Large intestine (tissue), 3 donors: Measurements from ENCODE around the gene CAPN7. TPM values are rescaled to one million over a fixed set of nuclear protein-coding genes. Genes with fewer than 3 reads are reported as not detected.

ENCODE experiments used
- DNase-seq, 2 donors: peaks; one replicate each; pipeline versions ENCODE4 v3.0.0 to v3.0.0-alpha.2; 2013
- H3K27ac ChIP-seq: one replicate; pipeline ENCODE4 v1.5.1; 2013; ENCODE audit warnings: low read length
- H3K27me3 ChIP-seq: 2 replicates; pipeline ENCODE4 v1.6.1; 2013; ENCODE audit warnings: low read length; ENCODE audit not compliant: control insufficient read depth, insufficient read depth
- H3K36me3 ChIP-seq: 2 replicates; pipeline ENCODE4 v1.6.1; 2013; ENCODE audit warnings: low read length; ENCODE audit not compliant: control insufficient read depth, insufficient read depth
- H3K4me1 ChIP-seq: one replicate; pipeline ENCODE4 v1.6.1; 2013; ENCODE audit warnings: low read length; ENCODE audit not compliant: control insufficient read depth, insufficient read depth
- H3K4me3 ChIP-seq: one replicate; pipeline ENCODE4 v1.5.1; 2013; ENCODE audit warnings: low read length
- H3K9me3 ChIP-seq: one replicate; pipeline ENCODE4 v1.6.1; 2013; ENCODE audit warnings: mild to moderate bottlenecking, low read depth, low read length, moderate library complexity; ENCODE audit not compliant: control insufficient read depth
- WGBS: methylation state at CpG from one replicate; pipeline ENCODE4 v1.1.5; 2013; ENCODE audit warnings: low lambda C conversion rate; ENCODE audit not compliant: insufficient coverage; 5-methylcytosine and 5-hydroxymethylcytosine counted together
- polyA plus RNA-seq: library from polyadenylated mRNA; unstranded; fragments of 120-200 nt; gene quantifications from one replicate; pipeline ENCODE4 v1.2.1, GENCODE V29; 2013

CAPN7 gene
- polyA plus RNA-seq, 1 donor: 46.7 TPM

DNA sequence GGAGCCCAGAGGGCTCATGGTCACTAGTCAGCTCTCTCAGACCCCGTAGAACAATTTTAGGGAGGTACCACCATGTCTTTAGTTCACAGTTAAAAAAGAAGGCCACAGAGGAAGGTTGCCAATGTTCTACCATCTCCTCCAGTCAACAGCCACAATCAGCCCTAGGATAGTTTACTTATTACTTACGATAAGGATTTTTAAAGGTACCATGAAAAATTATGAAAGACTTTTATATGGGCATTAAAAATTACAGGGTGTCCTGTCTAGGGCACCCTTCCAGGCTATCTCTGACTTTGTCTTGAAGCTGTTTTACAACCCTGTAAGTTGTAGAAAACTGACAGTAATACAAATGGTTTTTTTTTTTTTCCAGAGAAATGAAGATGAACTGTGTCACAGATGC lies 57.9 kb downstream of the CAPN7 start:
- Histone ChIP-seq H3K4me3 (no peak overlapping the region), H3K36me3 (peaks cover 14% of the 10 kb centered on the region), H3K27ac (no peak overlapping the region), H3K4me1 (no peaks in the 10 kb centered on the region), H3K27me3 (no peaks in the 10 kb centered on the region), H3K9me3 (no peaks in the 10 kb centered on the region)
- DNase-seq: no peak
- WGBS: no CpG with 5 or more reads among the region's 2 CpGs

DNA sequence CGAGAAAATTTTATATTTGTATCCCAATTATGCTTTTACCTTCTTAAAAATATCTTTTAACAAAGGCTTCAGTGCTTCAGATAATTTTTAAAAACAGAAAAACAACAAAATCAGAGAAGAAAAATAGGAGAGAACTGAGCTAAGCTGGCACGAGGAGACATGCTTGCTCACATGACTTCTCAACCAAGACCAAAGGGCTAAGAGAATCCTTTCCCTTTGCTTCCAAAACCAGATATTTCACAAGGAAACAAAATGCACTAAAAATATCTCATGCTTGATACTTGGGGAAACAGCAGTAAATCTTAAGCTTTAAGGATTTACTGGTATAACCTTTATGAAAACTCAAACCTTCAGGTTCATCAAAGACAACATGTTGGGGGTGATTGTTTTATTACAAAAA lies 58.4 kb downstream of the CAPN7 start:
- Histone ChIP-seq H3K4me3 (no peak overlapping the region), H3K9me3 (no peaks in the 10 kb centered on the region), H3K27ac (no peak overlapping the region), H3K4me1 (no peaks in the 10 kb centered on the region), H3K27me3 (no peaks in the 10 kb centered on the region), H3K36me3 (peaks cover 9% of the 10 kb centered on the region)
- 100% methylated on average over 1 of the region's 2 CpGs for WGBS
- DNase-seq: no peak

DNA sequence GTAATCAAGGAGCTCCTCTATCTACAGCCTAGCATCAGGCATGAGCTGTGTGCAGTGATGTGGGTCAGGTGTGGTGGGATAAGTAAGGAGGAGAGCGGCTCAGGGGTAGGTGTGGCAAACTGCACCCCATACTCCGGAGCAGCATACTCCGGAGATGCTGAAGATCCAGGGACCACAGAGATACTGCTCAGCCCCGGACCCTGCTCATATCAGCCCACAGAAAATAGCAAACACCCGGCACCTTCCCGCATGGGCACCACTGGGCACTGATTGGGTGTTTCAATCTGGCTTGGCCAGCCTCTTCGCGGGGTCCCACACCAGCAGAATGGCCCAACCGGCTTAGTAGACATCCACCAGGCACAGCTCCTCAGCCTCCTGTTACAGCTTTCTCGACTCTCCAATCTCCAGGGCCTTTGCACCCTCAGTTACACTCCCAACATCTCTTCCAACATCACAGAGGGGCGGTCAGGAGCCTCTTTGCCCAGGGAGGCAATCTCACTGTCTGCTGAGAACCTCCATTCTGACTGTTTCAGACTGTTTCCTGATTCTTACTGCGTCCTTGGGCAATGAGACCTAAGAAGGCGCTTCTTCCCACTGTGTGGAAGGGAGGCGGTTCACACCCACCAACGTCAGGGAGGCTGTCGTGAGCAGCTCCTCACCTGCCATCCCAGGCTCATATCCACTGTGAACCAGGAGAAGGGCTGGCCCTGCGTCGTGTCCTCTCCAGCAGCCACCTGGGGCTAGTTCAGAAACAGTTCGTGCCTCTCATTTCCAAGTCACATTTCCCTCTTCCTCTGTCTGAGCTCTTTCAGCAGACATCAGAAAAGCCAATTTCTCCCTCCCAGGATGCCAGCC lies 59.8 kb downstream of the CAPN7 start:
- Histone ChIP-seq H3K4me1 (no peaks in the 10 kb centered on the region), H3K27ac (no peak overlapping the region)
- WGBS: no CpG with 5 or more reads among the region's 19 CpGs

DNA sequence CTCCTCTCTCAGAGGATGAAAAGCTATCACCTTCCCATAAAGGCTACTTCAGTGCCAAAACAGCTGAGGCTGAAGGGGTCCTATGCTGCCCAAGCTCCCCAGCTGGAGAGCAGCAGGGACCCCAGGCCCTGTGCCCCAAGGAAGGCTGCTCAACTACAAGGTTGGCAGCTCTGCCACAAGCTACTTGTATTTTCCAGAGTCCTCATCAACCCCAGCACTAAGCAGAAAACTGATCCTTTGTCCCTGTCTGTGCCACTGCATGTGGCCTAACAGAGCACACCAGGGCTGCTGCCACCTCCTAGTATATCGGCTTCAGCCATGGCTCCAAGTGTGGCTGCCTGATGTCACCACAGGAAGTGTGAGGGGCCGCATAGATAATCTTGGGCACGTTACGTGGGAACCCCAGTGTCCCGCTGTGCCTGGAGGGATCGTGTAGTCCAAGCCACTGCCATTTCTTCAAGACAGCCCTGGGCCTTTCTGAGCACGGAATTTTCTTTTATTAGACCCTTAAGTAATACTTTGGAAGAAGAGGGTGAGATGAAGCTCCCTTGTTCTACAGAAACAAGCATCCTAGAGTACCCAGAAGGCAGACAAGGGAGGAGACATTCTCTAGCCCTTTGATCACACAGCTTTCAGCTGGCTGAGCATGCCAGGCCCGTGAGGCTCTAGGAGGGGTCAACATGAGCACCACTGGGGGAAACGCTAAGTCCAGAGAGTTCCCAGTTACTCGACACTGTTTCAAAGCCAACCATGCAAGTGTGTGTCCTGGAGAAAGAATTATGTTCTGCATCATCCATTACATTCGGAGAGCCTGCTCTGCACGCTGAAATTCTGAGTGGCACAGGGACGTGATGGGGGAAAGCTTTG lies 60.7 kb downstream of the CAPN7 start:
- H3K4me1 ChIP-seq: no peaks in the 10 kb centered on the region
- no peaks in the 10 kb centered on the region for H3K36me3 ChIP-seq
- no peak overlapping the region for H3K27ac ChIP-seq
- H3K4me3 ChIP-seq: no peak overlapping the region
- DNase-seq: no peak
- no peaks in the 10 kb centered on the region for H3K27me3 ChIP-seq
- H3K9me3 ChIP-seq: no peaks in the 10 kb centered on the region
- WGBS: 86% methylated on average over 1 of the region's 13 CpGs

More for the DNA sequence above, 59.8 kb downstream of the CAPN7 start:
- no peaks in the 10 kb centered on the region for H3K9me3 ChIP-seq
- H3K27me3 ChIP-seq: no peaks in the 10 kb centered on the region
- no peaks in the 10 kb centered on the region for H3K36me3 ChIP-seq
- no peak overlapping the region for H3K4me3 ChIP-seq
- no peak for DNase-seq

DNA sequence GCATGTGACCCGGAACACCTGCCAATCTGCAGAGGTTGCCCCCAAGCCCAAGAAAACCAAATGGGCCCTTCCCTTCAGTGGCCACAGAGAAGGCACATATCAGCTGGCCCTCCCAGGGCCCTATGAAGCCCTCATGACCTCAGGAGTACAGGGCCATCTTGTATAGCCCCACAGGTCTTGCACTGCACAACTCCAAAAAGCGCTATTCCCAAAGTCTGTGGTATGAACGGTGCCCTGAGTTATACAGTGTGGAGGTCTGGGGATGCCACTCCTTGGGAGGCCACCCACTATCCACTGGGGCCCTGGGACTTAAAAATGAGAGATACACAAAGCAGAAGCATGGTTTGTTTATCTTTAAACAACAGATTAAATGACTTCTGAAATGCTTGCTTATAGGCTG lies 61.5 kb downstream of the CAPN7 start:
- Histone ChIP-seq H3K9me3 (no peaks in the 10 kb centered on the region), H3K27ac (no peak overlapping the region), H3K4me3 (no peak overlapping the region), H3K36me3 (no peaks in the 10 kb centered on the region), H3K4me1 (no peaks in the 10 kb centered on the region), H3K27me3 (no peaks in the 10 kb centered on the region)
- no CpG with 5 or more reads among the region's 3 CpGs for WGBS
- no peak for DNase-seq

DNA sequence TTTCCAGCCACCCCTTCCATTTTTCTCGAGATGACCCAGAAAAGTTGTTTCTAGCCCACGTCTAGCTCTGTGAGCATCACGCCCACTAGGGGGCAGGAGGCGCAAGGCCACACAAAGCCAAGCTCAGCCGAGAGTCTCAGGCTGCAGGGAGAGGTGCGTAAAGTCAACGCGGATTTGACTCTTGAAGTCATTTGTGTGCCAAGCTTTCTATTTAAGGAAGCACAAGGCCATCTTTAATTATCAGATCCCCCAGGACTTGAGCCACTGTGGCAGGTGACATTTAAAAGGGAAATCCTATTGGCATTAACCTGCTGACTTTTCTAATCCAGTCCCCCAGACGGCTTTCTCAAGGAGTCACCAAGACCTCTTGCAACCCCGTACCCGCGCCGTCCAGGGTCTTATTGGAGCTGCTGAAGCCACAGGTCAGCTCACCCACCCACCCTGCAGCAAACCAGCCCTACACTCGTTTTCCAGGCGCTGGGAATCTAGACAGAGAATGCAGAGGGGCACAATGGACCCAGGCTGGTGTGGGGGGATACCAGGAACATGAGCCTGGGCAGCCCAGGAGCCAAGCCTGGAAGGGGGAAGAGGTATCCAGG lies 62.1 kb downstream of the CAPN7 start:
- peak; percentile 61 to 78 for DNase-seq
- no peaks in the 10 kb centered on the region for H3K36me3 ChIP-seq
- WGBS: no CpG with 5 or more reads among the region's 15 CpGs
- no peaks in the 10 kb centered on the region for H3K9me3 ChIP-seq
- H3K4me3 ChIP-seq: no peak overlapping the region
- H3K27me3 ChIP-seq: no peaks in the 10 kb centered on the region
- no peaks in the 10 kb centered on the region for H3K4me1 ChIP-seq
- no peak overlapping the region for H3K27ac ChIP-seq

DNA sequence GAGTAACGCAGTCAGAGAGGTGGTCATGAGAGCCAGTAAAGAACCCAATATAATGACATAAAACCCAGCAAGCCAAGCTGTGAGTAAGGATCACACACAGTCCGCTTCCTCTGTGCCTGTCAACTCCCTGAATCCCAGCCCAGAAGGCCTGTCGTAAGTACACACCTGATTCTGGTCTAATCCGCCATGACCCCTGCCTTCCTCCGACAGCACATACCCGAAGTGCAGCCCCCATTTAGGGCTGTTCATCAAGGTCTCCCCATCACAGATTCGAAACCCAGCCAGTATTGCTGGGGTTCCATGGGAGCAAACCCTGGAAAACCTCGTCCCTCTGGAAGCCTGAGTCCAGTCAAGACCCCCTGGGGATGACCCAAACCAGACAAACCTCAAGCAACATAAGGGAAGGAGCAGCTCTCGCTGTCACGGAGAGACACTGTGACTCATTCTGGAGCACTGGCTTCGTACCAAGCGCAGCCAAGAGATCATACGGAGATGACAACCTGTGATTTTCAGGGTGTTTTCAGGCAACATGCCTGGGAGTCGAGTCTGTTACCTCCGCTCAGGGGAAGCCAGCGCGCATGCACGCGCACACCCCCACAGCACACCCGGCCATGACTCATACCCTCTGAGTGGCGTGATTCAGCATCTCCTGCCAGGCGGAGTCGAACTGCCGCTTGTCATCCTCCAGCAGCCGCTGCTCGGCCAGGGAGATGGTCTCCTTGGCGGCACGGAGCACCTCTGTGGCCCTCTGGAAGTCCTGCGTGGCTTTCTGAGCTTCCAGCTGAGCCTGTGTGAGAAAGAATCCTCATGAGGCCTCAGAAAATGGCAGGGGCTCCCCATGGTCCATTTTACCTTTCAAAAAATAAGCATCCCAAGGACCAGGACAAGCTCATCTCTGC lies 63.3 kb downstream of the CAPN7 start:
- H3K9me3 ChIP-seq: no peaks in the 10 kb centered on the region
- H3K27me3 ChIP-seq: no peaks in the 10 kb centered on the region
- H3K36me3 ChIP-seq: no peaks in the 10 kb centered on the region
- no peak for DNase-seq
- H3K27ac ChIP-seq: no peak overlapping the region
- H3K4me3 ChIP-seq: no peak overlapping the region
- WGBS: no CpG with 5 or more reads among the region's 29 CpGs
- H3K4me1 ChIP-seq: no peaks in the 10 kb centered on the region

DNA sequence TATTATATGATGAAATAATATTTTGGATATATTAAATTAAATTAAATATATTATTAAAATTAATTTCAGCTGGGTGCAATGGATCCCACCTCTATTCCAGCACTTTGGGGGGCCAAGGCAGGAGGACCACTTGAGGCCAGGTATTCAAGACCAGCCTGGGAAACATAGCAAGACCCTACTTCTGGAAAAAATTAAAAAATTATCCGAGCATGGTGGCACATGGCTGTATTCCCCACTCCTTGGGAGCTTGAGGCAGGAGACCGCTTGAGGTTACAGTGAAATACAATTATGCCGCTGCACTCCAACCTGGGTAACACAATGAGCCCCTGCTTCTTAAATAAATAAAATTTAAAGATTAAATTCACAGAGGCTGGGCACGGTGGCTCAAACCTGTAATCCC lies 65.0 kb downstream of the CAPN7 start:
- H3K9me3 ChIP-seq: no peaks in the 10 kb centered on the region
- no peak for DNase-seq

DNA sequence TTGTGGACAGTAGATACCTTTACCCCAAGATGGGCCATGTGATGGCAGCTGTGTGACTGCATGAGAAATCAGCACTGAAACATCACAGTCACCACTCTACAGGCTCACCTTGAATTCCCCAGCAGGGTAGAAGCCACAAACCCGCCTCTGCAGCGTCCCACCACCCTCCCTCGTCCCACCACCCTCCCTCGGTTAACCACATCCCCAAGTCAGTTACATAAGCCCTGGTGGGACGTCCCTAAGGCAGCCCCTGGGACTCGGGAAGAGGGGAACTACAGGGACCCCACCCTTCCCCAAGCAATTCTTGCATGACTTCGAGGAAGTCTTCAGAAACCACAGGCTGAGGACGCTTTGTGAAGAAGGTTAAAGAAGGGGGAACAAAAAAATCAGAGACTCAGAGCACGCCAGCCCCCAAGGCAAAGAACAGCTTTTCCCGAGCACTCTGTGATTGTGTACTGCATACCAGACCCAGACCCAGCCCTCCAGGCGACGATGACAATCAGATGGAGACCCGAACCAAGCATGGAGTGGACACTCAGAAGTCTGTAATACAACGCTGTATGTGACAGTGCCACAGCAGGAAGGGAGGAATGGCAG lies 65.8 kb downstream of the CAPN7 start:
- DNase-seq: no peak
- Histone ChIP-seq H3K36me3 (no peaks in the 10 kb centered on the region), H3K4me1 (no peaks in the 10 kb centered on the region), H3K27me3 (no peaks in the 10 kb centered on the region), H3K27ac (no peak overlapping the region), H3K9me3 (no peaks in the 10 kb centered on the region), H3K4me3 (no peak overlapping the region)
- 83% methylated on average over 1 of the region's 14 CpGs for WGBS

More for the DNA sequence above, 65.0 kb downstream of the CAPN7 start:
- no peak overlapping the region for H3K4me3 ChIP-seq
- WGBS: 100% methylated on average over 2 of the region's 4 CpGs
- no peak overlapping the region for H3K27ac ChIP-seq
- H3K36me3 ChIP-seq: no peaks in the 10 kb centered on the region
- H3K27me3 ChIP-seq: no peaks in the 10 kb centered on the region
- no peaks in the 10 kb centered on the region for H3K4me1 ChIP-seq
